ENCODE data around the gene HOXD10. TPM values are rescaled to one million over a fixed set of nuclear protein-coding genes. Genes with fewer than 3 reads are reported as not detected.

Gene HOXD10
- total and polyA plus RNA-seq, 2 of the 13 experiments (the other 11 are each of a cell fraction or from before 2014, with no cell fraction given), result not detected

GRCh38 chr2:176140513-176141317, 24.1 kb downstream of the HOXD10 start (continued):
- peak; percentile 95 for TF ChIP-seq ZNF407 (CRISPR knock-in tag; IDR thresholded peaks at IDR 0.05; ENCODE audit: not compliant biosample characterization)
- no peak for TF ChIP-seq GTF2F1 (IDR thresholded peaks at IDR 0.05; ENCODE audit: low read length)
- TF ChIP-seq ZNF234 (CRISPR knock-in tag; conservative IDR thresholded peaks at IDR 0.05), result no peak
- TF ChIP-seq ZBTB46 (CRISPR knock-in tag; IDR thresholded peaks at IDR 0.05; ENCODE audit: borderline replicate concordance), result no peak
- no peak for TF ChIP-seq ZNF773 (CRISPR knock-in tag; IDR thresholded peaks at IDR 0.05; ENCODE audit: borderline replicate concordance)
- no peak for TF ChIP-seq HNRNPK (IDR thresholded peaks at IDR 0.05; ENCODE audit: low read depth, low read length, poor library complexity, severe bottlenecking)
- no peak for TF ChIP-seq PRDM15 (CRISPR knock-in tag; IDR thresholded peaks at IDR 0.05)
- peak; percentile 62; the same call in 1 of the 2 replicates for TF ChIP-seq ZNF607 (CRISPR knock-in tag; IDR thresholded peaks at IDR 0.05; ENCODE audit: borderline replicate concordance)
- TF ChIP-seq TSC22D2 (CRISPR knock-in tag; IDR thresholded peaks at IDR 0.05; ENCODE audit: borderline replicate concordance), result no peak
- no peak for TF ChIP-seq RNF219 (CRISPR knock-in tag; IDR thresholded peaks at IDR 0.05)
- no peak for TF ChIP-seq BHLHE40 (IDR thresholded peaks at IDR 0.05; ENCODE audit: low read length)
- TF ChIP-seq ZNF891 (CRISPR knock-in tag; IDR thresholded peaks at IDR 0.05), result peak; percentile 97

Measured in HepG2 (cell line).